Ovary (tissue), 9 donors: ENCODE measurements around the gene LONRF2. TPM values are rescaled to one million over a fixed set of nuclear protein-coding genes. Genes with fewer than 3 reads are reported as not detected.

Experiments
- DNase-seq, 5 donors: peaks; one replicate each; pipeline ENCODE4 v3.0.0-alpha.2; 2019 to 2020
- H3K27ac ChIP-seq, 2 donors: fragments of 200-600 bp; one replicate each; pipeline versions ENCODE4 v1.5.1 to v1.8.0; 2019 to 2022
- H3K27me3 ChIP-seq: fragments of 200-600 bp; one replicate; pipeline ENCODE4 v1.8.0; 2022
- H3K36me3 ChIP-seq: fragments of 200-600 bp; sonication (generic); one replicate; pipeline ENCODE4 v1.5.1; 2019
- H3K4me1 ChIP-seq: one replicate; pipeline ENCODE4 v1.8.1; 2013; ENCODE audit warnings: mild to moderate bottlenecking, moderate library complexity; ENCODE audit not compliant: insufficient read depth
- H3K4me3 ChIP-seq: fragments of 200-600 bp; sonication (generic); one replicate; pipeline ENCODE4 v1.5.1; 2017
- H3K9me3 ChIP-seq, 2 donors: fragments of 200-600 bp in 1 of 2; sonication (generic) in 1 of 2; one replicate each; pipeline versions ENCODE4 v1.5.1 to v1.8.1; 2013 to 2019; ENCODE audit warnings: mild to moderate bottlenecking in 1 of 2, moderate library complexity in 1 of 2
- CTCF ChIP-seq, 3 donors: fragments of 450-650 bp in 2 of 3; fragments of 200-600 bp in 1 of 3; IDR thresholded peaks; one replicate each; pipeline versions ENCODE4 v1.5.1 to v1.8.0; 2016 to 2022; ENCODE audit warnings: antibody characterized with exemption in 3 of 3, mild to moderate bottlenecking in 1 of 3
- EP300 ChIP-seq: sonication (generic); formaldehyde crosslinking; IDR thresholded peaks from one replicate; pipeline ENCODE4 v1.6.1; 2017; ENCODE audit warnings: antibody characterized with exemption
- POLR2A ChIP-seq: fragments of 450-650 bp; IDR thresholded peaks from one replicate; pipeline ENCODE4 v1.6.1; 2017; ENCODE audit warnings: antibody characterized with exemption, mild to moderate bottlenecking, moderate library complexity
- WGBS, 3 donors: extraction: QIAGEN DNeasy Blood & Tissue Kit in 1 of 3; methylation state at CpG; one replicate each; pipeline versions ENCODE4 v1.1.5 to v1.1.7; 2013 to 2017; 5-methylcytosine and 5-hydroxymethylcytosine counted together
- intact Hi-C, 4 donors: fragments of 100-400 bp; cut with DNase I; formaldehyde crosslinking; loops; one replicate each; pipeline versions ENCODE4 v1.11.0 to v1.15.1; 2022 to 2023
- polyA plus RNA-seq, 2 donors: library from polyadenylated mRNA; stranded (reverse); fragments of 200-250 nt in 1 of 2; fragments of 350-450 nt in 1 of 2; fragmentation: Illumina TruSeq in 1 of 2; extraction: RNeasy Lipid Tissue Mini Kit (QIAGEN cat#74804) in 1 of 2; gene quantifications; one replicate each; pipeline ENCODE4 v1.2.3, GENCODE V29; 2013 to 2014
- total RNA-seq, 7 donors: library from RNA; depleted of rRNA in 2 of 7; stranded (reverse); fragments of >200 nt in 2 of 7; fragmentation: NEBNext Ultra II Directional in 3 of 7; extraction: Animal tissue kit (Norgen Biotek cat#: 25700) in 3 of 7; gene quantifications; one replicate each; pipeline versions ENCODE4 v1.1.0 to v1.2.4, GENCODE V29; 2016 to 2023
- donor health status: DM: no; HTN: no; CAD: no; lungs with moderate emphysema.
- donor health status: DM: no; HTN: no; CAD: no.
- donor health status: Bipolar disorder and iron deficiency.
- donor health status: DM: yes; HTN: yes; CAD: no.
- donor health status: DM: no; HTN: no; CAD: no.
- donor health status: DM: yes; HTN: yes; CAD: no.

LONRF2 gene
- total and polyA plus RNA-seq, 9 donors = 4.7 to 133 (median 29.5) TPM

GRCh38 chr2:100274566-100275199, 47.6 kb downstream of the LONRF2 start:
- intact Hi-C loops = loop anchor here in 1 of 4 donors (5.0 kb wide), 1 partner anchor 48 kb away; the partner anchor contains the start of gene LONRF2
- Histone ChIP-seq H3K4me3 (no peak overlapping the region), H3K36me3 (no peaks in the 10 kb centered on the region), H3K4me1 (peaks cover 3% of the 10 kb centered on the region), H3K9me3 (no peaks in the 10 kb centered on the region), H3K27me3 (no peaks in the 10 kb centered on the region), H3K27ac (peak overlapping the region; percentile 26 to 60)
- 92 to 94% (median 93%) methylated on average over 17 of the region's 17 CpGs for WGBS, 3 donors
- TF ChIP-seq CTCF (IDR thresholded peaks at IDR 0.05) (no peak), EP300 (no peak), POLR2A (no peak)
- peak in 2 of 5 donors; percentile 28 to 34 for DNase-seq

DNA sequence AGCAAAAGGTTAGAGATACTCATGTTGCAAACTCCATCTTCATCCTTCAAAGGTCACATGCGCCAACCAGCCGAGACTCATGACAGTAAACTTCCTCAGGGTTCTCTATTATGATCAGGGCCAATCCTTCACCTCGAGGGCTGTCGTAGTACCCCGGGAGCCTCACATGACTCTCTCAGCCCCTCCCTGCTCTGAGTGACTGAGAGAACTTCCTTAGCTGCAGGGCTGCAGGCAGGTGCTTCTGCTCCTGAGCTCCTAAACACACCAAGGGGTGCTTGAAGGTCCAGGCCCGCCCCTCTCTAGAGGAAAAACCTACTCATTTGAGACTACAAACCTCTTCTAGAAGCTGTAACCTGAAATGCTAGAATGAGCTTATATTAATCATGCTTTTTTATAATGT, 48.2 kb downstream of the LONRF2 start:
- Histone ChIP-seq H3K27ac (peak overlapping the region; percentile 26 to 60), H3K4me1 (peaks cover 3% of the 10 kb centered on the region), H3K36me3 (no peaks in the 10 kb centered on the region), H3K27me3 (no peaks in the 10 kb centered on the region), H3K9me3 (no peaks in the 10 kb centered on the region), H3K4me3 (no peak overlapping the region)
- intact Hi-C loops = loop anchor here in 1 of 4 donors (5.0 kb wide), 1 partner anchor 48 kb away; the partner anchor contains the start of gene LONRF2
- no peak for TF ChIP-seq EP300
- TF ChIP-seq CTCF (IDR thresholded peaks at IDR 0.05) = no peak
- no peak for TF ChIP-seq POLR2A
- WGBS, 3 donors = 78 to 85% (median 83%) methylated on average over 6 of the region's 6 CpGs
- peak in 1 of 5 donors; percentile 37 for DNase-seq

- no peak for DNase-seq
- no peaks in the 10 kb centered on the region for H3K36me3 ChIP-seq
- no peak overlapping the region for H3K4me3 ChIP-seq
- peak overlapping the region in 1 of 2 donors; percentile 72 for H3K27ac ChIP-seq
- H3K27me3 ChIP-seq = no peaks in the 10 kb centered on the region
- 84 to 95% (median 85%) methylated on average over 1 of the region's 1 CpG for WGBS, 3 donors
- H3K4me1 ChIP-seq = peaks cover 3% of the 10 kb centered on the region
- intact Hi-C loops = loop anchor here in 1 of 4 donors (5.0 kb wide), 1 partner anchor 49 kb away; the partner anchor contains the start of gene LONRF2
- no peaks in the 10 kb centered on the region for H3K9me3 ChIP-seq
- no peak for TF ChIP-seq CTCF (IDR thresholded peaks at IDR 0.05)
- no peak for TF ChIP-seq POLR2A
These were observed 48.9 kb downstream of the LONRF2 start for GRCh38 chr2:100273387-100273786.

DNA sequence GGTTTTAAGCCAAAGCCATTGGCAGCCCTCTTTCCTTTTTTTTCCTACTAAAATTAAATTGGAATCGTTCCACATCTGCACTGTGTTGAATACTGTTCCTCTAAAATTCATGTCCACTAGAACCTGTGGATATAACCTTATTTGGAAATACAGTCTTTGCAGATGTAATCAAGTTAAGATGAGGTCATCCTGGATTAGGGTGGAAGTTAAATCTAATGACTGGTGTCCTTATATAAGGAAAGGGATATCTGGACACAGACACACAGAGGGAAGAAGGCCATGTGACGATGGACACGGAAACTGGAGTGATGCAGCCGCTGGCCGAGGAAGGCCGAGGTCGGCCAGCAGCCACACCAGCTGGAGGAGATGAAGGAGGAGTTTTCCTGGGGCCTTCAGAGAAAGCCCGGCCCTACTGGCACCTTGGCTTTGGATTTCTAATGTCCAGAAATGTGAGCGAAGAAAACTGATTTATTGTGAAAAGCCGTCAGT, 49.4 kb downstream of the LONRF2 start:
- peak; percentile 75 to 83 (median 79) for DNase-seq
- 16 to 22% (median 21%) methylated on average over 10 of the region's 10 CpGs for WGBS, 3 donors
- peak overlapping the region in 1 of 2 donors; percentile 72 for H3K27ac ChIP-seq

More for the DNA sequence above, 49.4 kb downstream of the LONRF2 start:
- no peaks in the 10 kb centered on the region for H3K27me3 ChIP-seq
- H3K9me3 ChIP-seq = no peaks in the 10 kb centered on the region
- H3K4me1 ChIP-seq = peaks cover 3% of the 10 kb centered on the region
- H3K36me3 ChIP-seq = no peaks in the 10 kb centered on the region
- H3K4me3 ChIP-seq = no peak overlapping the region
- TF ChIP-seq POLR2A (no peak), CTCF (IDR thresholded peaks at IDR 0.05) (no peak), EP300 (no peak)
- intact Hi-C loops = loop anchor here in 1 of 4 donors (5.0 kb wide), 1 partner anchor 49 kb away; the partner anchor contains the start of gene LONRF2
